SU-DHL-6 (cell line): ENCODE data around the gene LAMB4.

Experiments used
- H2AFZ ChIP-seq: fragments of 200-600 bp; sonication (generic); 2 replicates; pipeline ENCODE4 v1.6.1; 2014; ENCODE audit warnings: low read depth, mild to moderate bottlenecking, moderate library complexity, mixed read lengths, antibody characterized with exemption, low read length; ENCODE audit not compliant: severe bottlenecking
- H3F3A ChIP-seq: fragments of 200-600 bp; shearing (Covaris generic); 2 replicates; pipeline ENCODE4 v1.6.0; 2016; ENCODE audit warnings: antibody characterized with exemption, mild to moderate bottlenecking; ENCODE audit not compliant: insufficient read depth
- H3K27ac ChIP-seq: fragments of 200-600 bp; sonication (generic); 2 replicates; pipeline ENCODE4 v1.5.1; 2016; ENCODE audit warnings: low read depth, mild to moderate bottlenecking, low read length, moderate library complexity, mixed read lengths
- H3K27me3 ChIP-seq: fragments of 200-600 bp; sonication (generic), shearing (Covaris generic); 2 replicates; pipeline ENCODE4 v1.6.0; 2014; ENCODE audit warnings: mild to moderate bottlenecking, low read length
- H3K36me3 ChIP-seq: fragments of 200-600 bp; sonication (generic); 2 replicates; pipeline ENCODE4 v1.6.1; 2014; ENCODE audit warnings: mild to moderate bottlenecking, low read length, mixed read lengths
- H3K4me2 ChIP-seq: fragments of 300-600, 200-600 bp; shearing (Covaris generic), sonication (generic); 2 replicates; pipeline ENCODE4 v1.6.0; 2014; ENCODE audit warnings: low read length, low read depth, mild to moderate bottlenecking; ENCODE audit not compliant: poor library complexity, severe bottlenecking
- H3K4me3 ChIP-seq: fragments of 200-600 bp; sonication (generic); 2 replicates; pipeline ENCODE4 v1.5.1; 2014; ENCODE audit warnings: antibody characterized with exemption, low read length, mild to moderate bottlenecking, mixed read lengths; ENCODE audit not compliant: insufficient read depth, poor library complexity, severe bottlenecking
- H3K79me2 ChIP-seq: fragments of 200-600 bp; sonication (generic); 2 replicates; pipeline ENCODE4 v1.6.1; 2014; ENCODE audit warnings: mild to moderate bottlenecking, low read length, moderate library complexity; ENCODE audit not compliant: insufficient read depth
- H3K9ac ChIP-seq: fragments of 200-600 bp; sonication (generic); 2 replicates; pipeline ENCODE4 v1.7.0; 2014; ENCODE audit warnings: mild to moderate bottlenecking, low read length
- H3K9me2 ChIP-seq: fragments of 200-600 bp; sonication (generic); replicated peaks from 2 replicates; pipeline ENCODE4 v1.6.1; 2014; ENCODE audit warnings: low read length; ENCODE audit not compliant: insufficient read depth
- H3K9me3 ChIP-seq: fragments of 200-600 bp; sonication (generic); 2 replicates; pipeline ENCODE4 v1.6.1; 2014; ENCODE audit warnings: low read length, mixed read lengths; ENCODE audit not compliant: insufficient read depth
- H4K20me1 ChIP-seq: fragments of 200-600 bp; sonication (generic); 2 replicates; pipeline ENCODE4 v1.6.1; 2014; ENCODE audit warnings: low read depth, mild to moderate bottlenecking, antibody characterized with exemption, low read length, moderate library complexity, mixed read lengths
- EZH2phosphoT487 ChIP-seq: fragments of 200-600 bp; sonication (generic), shearing (Covaris generic); conservative IDR thresholded peaks from 2 replicates; pipeline ENCODE4 v1.6.1; 2018; ENCODE audit warnings: mild to moderate bottlenecking, antibody characterized with exemption, low read length, moderate library complexity, mixed read lengths
- TF ChIP-seq, protein P1 (sequence below): fragments of 200-600 bp; sonication (generic); IDR thresholded peaks from one replicate; pipeline ENCODE4 v1.5.1; 2017; ENCODE audit warnings: antibody characterized with exemption, mild to moderate bottlenecking, low read length, moderate library complexity; ENCODE audit not compliant: insufficient read depth, poor library complexity, severe bottlenecking

Gene LAMB4

DNA sequence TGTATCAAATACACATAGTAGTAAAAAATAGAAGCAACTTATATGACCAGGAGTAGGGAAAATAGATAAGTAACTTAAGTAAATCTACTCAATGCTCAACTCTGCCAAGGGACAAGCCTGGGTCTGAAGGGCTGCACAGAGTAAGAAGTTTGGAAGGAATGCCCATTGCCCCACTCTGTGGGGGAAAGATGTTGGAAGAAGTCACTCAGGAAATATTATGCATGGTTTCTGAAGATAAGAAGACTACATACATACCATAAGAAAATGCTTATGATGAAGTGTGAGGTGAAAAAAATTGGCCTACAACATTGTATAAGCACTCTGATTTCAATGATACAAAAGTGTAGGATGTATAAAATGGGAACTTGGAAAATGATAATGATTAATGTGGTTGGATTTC lies 54.0 kb downstream of the LAMB4 start:
- Histone ChIP-seq H3K27me3 (no peaks in the 10 kb centered on the region), H2AFZ (no peak overlapping the region)

DNA sequence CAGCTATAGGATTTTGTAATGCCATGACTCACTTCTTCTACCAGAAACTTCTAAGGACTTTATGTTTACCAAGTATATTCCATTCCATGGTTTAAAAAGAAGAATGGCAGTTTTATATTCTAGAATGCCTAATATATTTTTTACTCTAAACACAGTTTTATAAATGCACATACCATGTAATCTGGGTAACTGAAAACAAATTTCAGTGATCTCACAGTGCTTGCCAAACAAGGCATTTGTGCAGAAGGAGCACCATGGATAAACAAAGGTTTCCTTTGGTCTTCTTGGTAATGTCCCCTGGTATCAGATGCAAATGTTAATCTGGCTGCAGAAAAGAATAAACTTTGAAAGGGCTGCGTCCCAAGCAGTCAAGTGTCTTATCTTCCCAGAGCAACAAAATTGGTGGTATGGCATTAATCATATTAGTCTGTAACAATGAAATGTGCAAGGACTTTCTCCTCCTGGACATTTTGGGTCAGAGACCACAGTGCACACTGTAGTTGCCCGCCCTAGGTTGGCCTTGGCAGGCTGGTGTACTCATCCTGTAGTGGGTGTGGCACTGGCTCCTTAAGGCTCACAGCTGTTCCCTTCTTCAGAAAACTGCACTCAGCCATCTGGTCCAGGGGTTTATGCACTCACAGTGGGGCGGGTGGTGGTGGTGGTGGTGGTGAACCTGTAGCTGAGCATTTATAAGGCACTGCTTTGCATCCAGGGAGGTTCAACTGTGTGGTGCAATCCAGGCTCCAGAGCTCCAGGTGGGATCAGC lies 56.7 kb downstream of the LAMB4 start:
- Histone ChIP-seq H3K36me3 (no peaks in the 10 kb centered on the region), H3K9me2 (no peaks in the 10 kb centered on the region), H3K9ac (no peak overlapping the region), H3K9me3 (no peaks in the 10 kb centered on the region), H2AFZ (no peak overlapping the region), H4K20me1 (no peaks in the 10 kb centered on the region), H3K27me3 (no peaks in the 10 kb centered on the region), H3K4me2 (no peak overlapping the region), H3K27ac (no peak overlapping the region), H3K4me3 (no peak overlapping the region), H3F3A (no peaks in the 10 kb centered on the region), H3K79me2 (no peaks in the 10 kb centered on the region)
- no peak for TF ChIP-seq EZH2phosphoT487
- TF ChIP-seq, protein P1, sequence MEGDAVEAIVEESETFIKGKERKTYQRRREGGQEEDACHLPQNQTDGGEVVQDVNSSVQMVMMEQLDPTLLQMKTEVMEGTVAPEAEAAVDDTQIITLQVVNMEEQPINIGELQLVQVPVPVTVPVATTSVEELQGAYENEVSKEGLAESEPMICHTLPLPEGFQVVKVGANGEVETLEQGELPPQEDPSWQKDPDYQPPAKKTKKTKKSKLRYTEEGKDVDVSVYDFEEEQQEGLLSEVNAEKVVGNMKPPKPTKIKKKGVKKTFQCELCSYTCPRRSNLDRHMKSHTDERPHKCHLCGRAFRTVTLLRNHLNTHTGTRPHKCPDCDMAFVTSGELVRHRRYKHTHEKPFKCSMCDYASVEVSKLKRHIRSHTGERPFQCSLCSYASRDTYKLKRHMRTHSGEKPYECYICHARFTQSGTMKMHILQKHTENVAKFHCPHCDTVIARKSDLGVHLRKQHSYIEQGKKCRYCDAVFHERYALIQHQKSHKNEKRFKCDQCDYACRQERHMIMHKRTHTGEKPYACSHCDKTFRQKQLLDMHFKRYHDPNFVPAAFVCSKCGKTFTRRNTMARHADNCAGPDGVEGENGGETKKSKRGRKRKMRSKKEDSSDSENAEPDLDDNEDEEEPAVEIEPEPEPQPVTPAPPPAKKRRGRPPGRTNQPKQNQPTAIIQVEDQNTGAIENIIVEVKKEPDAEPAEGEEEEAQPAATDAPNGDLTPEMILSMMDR, result no peak

More for the DNA sequence above, 54.0 kb downstream of the LAMB4 start:
- no peak overlapping the region for H3K9ac ChIP-seq
- no peaks in the 10 kb centered on the region for H3K36me3 ChIP-seq
- no peaks in the 10 kb centered on the region for H4K20me1 ChIP-seq
- H3K27ac ChIP-seq, result no peak overlapping the region
- no peaks in the 10 kb centered on the region for H3F3A ChIP-seq
- no peaks in the 10 kb centered on the region for H3K79me2 ChIP-seq
- no peaks in the 10 kb centered on the region for H3K9me2 ChIP-seq
- TF ChIP-seq, protein P1, result no peak
- no peak for TF ChIP-seq EZH2phosphoT487
- no peak overlapping the region for H3K4me3 ChIP-seq
- H3K4me2 ChIP-seq, result no peak overlapping the region
- H3K9me3 ChIP-seq, result no peaks in the 10 kb centered on the region

DNA sequence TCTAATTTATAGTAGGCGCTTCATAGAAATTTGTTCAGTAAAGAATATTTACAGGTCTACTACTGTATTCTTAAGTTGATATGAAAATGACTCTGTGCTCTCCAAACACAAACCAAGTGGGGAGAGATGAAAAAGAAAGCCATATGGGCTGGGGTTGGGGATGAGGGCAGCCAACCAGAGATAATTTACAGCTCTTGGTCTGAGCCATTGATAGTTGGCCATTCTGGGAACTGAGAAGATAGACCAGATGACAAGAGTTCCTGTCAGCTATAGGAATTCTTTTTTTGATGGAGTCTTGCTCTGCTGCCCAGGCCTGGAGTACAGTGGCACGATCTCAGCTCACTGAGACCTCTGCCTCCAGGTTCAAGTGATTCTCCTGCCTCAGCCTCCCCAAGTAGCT lies 57.4 kb downstream of the LAMB4 start:
- TF ChIP-seq EZH2phosphoT487, result no peak
- TF ChIP-seq, protein P1, result no peak
- Histone ChIP-seq H4K20me1 (no peaks in the 10 kb centered on the region), H3K4me2 (no peak overlapping the region), H3K9me3 (no peaks in the 10 kb centered on the region), H3K79me2 (no peaks in the 10 kb centered on the region), H3K9ac (no peak overlapping the region), H3K27me3 (no peaks in the 10 kb centered on the region), H3K27ac (no peak overlapping the region), H3F3A (no peaks in the 10 kb centered on the region), H3K4me3 (no peak overlapping the region), H2AFZ (no peak overlapping the region), H3K9me2 (no peaks in the 10 kb centered on the region), H3K36me3 (no peaks in the 10 kb centered on the region)
